Activated CD4-positive, CD25-positive, alpha-beta regulatory T cell treated with anti-CD3 and anti-CD28 coated beads, Interleukin-2, amount 50 U/mL, for 72 hours (primary cell): Measurements from ENCODE around the gene VWF.
"Not testable (repeated sequence)": the region's sequence is repeated elsewhere in the genome, so short reads cannot be mapped to it uniquely, and the experiment has no call there.

Source experiments
- DNase-seq: peaks from one replicate; pipeline ENCODE4 v3.0.0; 2021

VWF gene

DNA sequence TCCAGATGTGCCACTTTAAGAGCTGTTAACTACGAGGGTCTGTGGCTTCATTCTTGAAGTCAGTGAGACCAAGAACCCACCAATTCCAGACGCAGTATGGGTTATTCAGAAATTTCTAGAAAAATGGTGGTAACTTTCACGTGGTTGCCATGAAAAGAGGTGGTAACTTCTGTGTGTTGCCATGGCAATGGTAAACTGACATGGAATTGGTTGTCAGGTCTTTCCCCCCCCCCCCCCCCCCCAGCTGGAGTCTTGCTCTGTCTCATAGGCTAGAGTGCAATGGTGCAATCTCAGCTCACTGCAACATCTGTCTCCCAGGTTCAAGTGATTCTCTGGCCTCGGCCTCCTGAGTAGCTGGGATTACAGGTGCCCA is 18.8 kb upstream of the VWF start:
- DNase-seq, result no peak

DNA sequence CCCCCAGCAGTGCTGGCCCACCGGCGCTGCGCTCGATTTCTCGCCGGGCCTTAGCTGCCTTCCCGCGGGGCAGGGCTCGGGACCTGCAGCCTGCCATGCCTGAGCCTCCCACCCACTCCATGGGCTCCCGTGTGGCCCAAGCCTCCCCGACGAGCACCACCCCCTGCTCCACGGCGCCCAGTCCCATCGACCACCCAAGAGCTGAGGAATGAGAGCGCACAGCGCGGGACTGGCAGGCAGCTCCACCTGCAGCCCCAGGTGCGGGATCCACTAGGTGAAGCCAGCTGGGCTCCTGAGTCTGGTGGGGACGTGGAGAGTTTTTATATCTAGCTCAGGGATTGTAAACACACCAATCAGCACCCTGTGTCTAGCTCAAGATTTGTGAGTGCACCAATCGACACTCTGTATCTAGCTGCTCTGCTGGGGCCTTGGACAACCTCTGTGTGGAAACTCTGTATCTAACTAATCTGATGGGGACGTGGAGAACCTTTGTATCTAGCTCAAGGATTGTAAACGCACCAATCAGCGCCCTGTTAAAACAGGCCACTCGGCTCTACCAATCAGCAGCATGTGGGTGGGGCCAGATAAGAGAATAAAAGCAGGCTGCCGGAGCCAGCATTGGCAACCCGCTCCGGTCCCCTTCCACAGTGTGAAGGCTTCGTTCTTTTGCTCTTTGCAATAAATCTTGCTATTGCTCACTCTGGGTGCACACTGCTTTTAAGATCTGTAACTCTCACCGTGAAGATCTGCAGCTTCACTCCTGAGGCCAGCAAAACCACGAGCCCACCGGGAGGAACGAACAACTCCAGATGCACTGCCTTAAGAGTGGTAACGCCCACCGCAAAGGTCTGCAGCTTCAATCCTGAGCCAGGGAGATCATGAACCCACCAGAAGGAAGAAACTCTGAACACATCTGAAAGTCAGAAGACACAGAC is 18.2 kb upstream of the VWF start:
- not testable (repeated sequence) for DNase-seq

DNA sequence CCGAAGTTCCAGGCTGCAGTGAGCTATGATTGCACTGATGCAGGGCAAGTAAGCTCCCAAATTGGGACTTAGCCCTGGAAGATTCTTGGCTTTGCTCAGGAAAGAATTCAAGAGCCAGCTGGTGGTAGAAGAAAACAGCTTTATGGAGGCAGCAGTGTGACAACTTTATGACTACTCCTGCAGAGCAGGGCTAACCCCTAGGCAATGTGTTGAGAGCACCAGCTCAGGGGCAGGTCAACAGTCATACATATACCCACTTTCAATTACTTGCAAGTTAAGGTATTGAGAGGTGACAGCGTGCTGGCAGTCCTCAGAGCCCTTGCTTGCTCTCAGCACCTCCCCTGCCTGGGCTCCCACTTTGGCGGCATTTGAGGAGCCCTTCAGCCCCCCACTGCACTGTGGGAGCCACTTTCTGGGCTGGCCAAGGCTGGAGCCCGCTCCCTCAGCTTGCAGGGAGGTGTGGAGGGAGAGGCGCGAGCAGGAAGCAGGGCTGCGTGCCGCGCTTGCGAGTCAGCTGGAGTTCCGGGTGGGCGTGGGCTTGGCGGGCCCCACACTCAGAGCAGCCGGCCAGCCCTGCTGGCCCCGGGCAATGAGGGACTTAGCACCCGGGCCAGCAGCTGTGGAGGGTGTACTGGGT is 17.4 kb upstream of the VWF start:
- DNase-seq, result not testable (repeated sequence)

DNA sequence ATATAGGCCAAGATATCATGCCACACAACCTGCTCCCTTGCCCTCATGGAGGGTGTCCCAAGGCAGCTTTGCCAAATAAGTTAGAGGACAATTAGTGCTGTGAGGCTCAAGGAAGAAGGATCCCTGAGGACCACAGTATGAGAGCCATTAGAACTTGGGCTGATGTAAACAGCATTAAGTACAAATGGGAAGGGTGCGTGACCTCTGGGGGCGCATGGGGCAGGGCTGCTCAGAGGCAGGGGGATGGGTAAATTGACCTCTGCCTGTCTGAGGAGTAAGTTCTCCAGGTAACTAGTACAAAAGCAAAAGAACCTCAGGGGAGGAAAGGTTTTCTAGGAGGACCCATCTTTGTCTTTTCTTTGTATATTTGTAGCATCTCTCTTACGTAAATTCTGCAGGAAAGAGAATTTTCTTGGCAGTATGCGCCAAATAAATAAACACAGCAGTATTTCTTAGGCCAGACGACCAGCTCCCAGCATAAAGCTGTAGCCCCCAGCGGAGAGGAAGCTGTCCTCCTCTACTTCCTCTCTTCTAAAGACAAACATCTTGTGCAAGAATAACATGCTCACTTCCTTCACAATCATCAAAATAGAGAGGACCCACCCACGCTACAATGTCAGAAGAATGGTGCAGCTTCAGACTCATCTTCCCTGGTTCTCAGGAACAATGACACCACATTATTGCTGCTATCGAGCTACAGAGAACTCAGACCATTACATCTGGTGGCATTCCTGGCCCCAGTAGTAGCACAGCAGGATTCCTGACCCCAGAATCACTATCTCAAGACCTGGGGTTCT is 16.4 kb upstream of the VWF start:
- DNase-seq, result no peak

DNA sequence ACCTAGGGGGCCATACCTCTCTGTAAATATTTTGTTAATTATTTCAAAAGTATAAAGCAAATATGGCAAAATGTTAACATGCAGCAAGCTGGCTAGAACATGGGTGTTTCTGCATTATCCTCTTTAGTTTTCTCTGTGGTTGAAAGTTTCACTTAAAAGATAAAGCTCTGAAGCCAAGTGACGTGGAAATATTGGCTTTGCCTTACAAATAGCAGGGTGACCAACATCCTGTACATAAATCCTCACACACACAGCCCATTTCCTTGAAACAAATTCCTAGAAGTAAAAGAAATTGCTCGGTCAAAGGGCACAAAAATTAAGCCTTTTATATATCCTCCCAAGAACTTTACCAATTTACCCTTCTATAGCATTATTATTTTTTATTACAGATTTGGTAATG is 10.6 kb upstream of the VWF start:
- no peak for DNase-seq

DNA sequence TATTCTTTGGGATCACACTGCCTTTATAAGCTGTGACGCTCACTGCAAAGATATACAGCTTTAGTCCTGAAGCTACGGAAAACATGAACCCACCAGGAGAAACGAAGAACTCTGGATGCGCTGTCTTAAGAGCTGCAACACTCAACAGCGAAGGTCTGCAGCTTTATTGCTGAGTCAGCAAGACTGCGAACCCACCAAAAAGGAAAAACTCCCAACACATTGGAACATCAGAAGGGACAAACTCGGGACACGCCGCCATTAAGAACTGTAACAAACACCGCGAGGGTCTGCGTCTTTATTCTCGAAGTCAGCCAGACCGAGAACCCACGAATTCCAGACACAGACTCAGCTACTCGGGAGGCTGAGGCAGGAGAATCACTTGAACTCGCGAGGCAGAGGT is 9.2 kb upstream of the VWF start:
- DNase-seq, result no peak

DNA sequence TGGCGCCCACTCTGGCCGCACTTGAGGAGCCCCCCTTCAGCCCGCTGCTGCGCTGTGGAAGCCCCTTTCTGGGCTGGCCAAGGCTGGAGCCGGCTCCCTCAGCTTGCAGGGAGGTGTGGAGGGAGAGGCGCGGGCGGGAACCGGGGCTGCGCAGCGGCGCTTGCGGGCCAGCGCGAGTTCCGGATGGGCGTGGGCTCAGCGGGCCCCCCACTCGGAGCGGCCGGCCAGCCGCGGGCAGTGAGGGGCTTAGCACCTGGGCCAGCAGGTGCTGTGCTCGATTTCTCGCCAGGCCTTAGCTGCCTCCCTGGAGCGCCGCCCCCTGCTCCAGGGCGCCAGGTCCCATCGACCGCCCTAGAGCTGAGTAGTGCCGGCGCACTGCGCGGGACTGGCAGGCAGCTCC is 8.0 kb upstream of the VWF start:
- no peak for DNase-seq

DNA sequence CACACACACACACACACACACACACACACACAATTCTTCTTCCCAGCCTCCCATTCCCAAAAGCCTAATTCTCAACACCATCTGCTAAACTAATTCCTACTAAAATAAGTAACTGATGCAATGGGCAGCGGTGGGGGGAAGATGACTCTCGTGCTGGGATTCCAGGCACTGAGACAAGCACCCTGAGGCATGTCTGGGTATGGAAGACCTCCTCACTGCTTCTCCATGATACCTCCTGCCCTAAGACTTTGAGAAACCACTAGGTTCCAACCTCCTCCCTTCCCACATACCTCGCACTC is 789 bp upstream of the VWF start:
- no peak for DNase-seq

DNA sequence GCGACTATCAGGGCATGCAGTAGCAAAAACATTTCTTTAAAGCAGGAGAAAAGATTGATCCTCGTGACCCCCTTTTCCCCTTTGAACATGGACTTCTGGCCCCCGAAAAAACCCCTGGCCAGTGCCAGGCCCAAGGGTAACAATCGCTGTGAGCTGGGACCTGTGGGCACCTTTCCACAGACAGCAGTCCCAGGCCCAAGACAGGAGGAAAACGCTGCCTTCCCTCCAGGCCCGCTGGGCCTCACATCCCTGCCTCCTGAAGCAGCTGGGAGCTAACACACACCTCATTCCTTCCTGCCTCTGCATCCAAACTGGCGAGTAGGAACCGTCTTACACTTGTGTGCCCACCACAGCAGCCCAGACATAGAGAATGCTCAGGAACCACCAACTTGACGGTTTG is 1.2 kb downstream of the VWF start:
- no peak for DNase-seq

DNA sequence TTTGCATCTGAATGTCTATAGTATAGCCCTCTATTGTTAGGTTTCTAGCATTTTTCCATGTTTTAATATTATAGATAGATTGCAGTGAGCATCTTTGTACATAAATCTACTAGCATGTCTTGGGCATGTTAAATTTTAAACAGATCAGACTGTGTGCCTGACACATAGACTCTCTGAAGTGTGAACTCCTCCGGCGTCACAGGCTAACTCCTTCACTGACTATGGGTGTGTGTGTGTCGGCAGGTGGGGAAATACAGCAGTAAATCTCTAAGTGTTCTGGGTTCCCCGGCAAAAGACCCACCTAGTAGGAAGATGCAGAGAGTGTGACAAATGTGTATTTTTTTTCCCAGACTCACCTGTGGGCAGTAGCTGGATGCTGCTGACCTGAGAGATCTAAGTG is 2.3 kb downstream of the VWF start:
- DNase-seq, result no peak

DNA sequence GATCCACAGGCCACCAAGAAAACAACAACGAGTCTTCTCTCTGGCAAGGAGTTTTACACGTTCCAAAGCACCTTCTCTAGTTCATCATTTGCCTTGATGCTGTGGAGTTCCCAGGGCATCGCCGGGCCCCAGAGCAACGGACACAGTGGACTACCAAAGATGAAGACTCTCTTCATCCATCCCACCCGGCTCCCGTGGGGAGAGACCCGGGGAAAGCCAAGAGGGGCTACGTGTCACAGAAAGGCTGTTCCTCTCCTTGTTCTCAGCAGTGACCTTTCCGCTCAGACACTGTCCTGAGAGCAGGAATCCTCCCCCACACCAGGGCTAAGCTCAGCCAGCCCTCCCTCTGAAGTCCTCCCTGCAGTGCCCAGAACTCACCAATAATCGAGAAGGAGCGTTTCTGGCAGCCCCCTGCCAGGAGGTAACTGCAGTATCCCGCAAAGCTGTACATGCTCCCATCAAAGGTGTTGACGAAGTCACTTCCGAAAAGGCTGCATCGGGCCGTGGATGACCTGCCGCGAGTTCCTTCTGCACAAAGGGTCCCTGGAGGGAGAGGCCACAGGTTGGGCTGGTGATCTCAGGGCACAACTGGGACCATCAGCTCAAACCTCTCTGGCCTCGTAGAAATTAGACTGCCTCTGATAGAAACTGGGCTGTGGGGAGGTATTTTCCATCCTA is 3.5 kb downstream of the VWF start:
- DNase-seq, result no peak

DNA sequence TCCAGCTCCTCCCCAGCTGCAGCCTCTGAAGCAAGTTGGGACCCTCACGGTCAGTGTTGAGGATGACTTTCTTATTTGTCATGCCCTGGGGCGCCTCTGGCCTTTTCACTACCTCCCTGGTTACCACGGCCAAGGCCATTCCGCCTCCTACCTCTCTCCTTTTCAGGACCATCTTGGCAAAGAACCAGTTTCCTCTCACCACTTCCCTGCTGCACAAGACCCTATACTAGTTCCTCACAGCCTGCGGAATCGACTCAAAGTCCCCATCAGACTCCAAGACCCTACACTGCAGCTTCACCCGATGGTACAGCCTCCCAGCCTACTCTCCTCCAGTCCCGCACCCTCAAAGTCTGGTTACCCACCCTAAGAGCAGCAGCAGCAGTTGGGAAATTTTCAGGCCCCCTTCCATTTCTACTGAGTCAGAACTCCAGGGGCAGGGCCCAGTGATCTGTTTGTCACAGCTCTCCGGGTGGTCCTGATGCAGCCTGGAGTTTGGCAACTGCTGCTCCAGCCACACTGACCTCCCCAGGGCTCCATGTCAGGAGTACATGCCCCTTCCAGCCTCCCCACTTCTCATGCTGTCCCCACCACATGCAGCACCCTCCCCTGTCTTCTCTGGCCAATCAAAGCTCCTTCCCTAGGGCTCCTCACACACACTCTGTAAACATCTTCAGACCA is 5.4 kb downstream of the VWF start:
- DNase-seq, result no peak

DNA sequence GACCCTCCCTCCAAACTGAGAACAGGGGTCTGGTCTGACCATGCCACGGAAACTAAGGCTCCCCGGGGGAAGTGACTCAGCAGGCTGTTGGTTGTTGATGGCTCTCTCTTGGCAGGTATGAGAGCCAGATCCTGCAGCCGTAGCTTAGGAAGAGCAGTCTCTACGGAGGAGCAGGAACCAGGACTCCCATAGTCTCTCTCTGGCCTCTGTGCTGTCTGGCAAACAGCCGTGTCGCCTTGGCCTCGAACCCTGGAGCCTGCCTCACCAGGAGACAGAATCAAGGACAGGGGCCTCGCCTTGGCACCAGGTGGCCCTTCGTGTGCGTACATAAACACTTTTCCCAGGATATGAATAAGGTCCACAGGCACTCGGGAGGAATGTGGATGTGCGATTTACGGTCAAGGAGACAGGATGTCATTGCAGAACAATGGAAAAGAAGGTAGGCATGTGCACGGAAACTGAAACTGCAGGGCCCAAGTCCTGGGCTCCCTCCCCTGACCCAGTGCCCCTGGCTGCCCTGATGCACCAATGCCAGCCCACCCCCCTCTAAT is 7.9 kb downstream of the VWF start:
- no peak for DNase-seq

DNA sequence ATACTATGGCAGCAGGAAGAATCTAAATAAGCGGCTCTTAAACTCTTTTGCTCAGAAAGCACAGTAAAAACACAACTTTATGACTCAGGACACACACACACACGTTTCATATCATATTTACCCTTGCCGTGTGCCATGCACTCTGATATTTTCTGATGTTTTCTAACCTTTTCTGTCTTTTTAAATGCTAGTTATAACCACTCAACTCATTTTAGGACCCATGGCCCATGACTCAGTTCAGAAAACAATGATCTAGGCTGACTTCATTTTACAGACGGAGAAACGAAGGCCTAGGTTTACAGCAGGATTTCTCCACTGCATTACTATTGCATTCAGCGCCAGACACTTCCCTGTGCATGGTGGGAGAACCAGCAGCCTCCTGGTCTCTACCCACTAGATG is 9.1 kb downstream of the VWF start:
- no peak for DNase-seq

DNA sequence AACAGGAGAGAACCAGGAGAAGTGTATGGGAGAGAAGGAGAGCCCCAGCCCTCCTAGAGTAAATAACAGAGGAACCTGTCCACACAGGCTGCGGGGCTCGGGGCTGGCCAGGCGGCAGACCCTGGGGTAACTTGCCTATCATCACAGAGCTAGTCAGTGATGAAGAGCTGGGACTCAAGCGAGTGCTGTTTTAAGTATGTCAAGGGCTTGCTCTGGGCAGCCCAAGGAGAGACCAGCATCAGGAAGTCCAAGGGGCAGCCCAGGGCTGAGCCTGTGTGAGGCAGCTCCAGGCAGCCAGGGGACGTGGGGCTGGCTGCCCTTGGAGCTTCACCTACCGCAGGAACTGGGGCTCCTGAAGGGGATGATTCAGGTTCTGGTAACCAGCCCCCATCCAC is 10.0 kb downstream of the VWF start:
- no peak for DNase-seq

DNA sequence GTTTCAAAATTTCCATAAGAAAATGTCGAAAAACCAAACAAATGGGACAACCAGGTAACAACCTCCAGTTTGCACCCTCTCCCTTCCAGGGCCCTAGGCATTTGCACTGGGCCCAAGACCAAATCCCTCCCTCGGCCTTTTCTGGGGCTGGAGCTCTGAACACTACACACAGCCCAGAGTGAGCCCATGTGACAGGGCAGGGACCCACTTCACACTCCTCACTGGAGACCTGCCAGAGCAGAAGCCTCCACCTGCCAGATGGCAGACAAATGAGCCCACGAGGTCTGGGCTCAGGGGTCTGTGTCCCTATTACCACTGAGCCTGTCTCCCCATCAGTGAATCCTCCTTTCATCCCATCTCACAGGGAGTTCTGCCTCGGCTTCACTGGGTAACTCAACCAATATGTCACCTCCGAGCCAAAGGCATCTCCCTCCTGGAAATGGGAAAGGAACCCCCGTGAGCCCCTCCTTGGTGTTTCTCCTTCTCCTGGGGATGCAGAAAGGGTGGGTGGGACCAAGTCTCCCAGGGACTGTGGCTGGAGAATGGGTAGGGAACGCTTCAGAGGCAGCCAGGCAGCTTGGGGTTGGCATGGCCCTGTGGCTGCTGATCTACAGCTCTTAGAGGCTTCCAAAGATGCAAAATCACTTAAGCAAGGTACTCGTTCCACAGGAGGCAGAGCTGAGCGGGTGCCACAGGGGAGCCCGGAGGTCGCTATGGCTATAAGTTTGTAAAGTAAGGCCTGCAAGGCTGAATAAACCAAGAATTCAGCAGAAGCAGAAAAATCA is 10.6 kb downstream of the VWF start:
- no peak for DNase-seq

DNA sequence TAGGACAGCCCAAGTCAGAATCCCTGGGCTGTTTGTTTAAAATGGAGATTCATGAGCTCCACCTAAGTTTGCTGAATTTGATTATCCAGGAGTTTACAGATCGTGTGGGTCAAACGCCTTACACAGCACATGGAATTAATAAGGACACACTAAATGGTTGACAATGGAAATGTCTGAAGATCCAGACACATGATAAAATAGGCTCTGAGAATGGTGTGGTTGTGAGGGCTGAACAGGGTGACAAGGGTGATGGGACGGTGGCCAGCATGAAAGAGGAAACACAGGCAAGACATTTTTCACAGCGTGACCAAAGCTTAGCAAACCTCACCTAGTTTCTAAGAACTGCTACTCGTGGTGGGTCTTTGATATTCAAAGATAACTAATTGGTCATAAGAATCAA is 12.5 kb downstream of the VWF start:
- DNase-seq, result no peak

DNA sequence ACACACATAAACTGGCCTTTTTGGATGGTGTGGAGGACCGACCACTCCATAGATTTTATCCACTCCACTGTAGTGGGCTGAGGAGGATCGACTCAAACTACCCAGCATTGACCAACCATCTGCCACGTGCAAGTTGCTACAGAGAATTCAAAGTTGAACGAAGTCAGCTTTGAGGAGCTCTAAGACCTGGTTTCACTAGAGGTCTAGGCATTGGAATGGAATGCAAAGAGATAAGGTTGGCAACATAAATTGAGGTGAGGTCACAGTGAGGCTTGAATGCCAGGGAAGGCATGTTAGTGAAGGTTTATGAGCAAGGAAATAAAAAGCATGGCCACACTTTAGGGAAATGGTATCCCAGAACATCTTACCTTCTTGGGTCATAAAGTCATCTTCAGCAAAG is 14.5 kb downstream of the VWF start:
- DNase-seq, result no peak

DNA sequence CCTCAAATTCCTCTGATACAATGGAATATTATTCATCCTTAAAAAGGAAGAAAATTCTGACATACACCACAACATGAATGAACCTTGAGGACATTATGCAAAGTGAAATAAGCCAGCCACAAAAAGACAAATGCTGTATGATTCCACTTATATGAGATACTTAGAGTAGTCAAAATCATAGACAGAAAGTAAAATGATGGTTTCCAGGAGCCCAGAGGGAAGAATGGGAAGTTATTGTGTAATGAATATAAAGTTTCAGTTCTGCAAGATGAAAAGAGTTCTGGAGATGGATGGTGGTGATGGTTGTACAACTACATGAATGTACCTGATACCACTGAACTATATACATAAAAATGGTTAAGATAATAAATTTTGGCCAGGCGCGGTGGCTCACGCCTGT is 18.3 kb downstream of the VWF start:
- no peak for DNase-seq

DNA sequence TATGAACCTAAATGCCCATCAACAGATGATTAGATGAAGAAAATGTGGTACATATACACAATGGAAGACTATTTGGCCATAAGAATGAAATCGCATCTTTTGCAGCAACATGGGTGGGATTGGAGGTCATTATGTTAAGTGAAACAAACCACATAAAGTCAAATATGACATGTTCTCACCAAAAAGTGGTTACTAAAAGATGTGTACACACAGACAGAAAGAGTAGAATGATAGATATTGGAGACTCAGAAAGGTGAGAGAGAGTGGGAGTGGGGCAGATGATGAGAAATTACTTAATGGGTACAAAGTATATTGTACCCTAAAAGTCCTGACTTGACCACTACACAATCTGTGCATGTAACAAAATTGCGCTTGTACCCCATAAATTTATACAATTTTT is 19.6 kb downstream of the VWF start:
- DNase-seq, result no peak

DNA sequence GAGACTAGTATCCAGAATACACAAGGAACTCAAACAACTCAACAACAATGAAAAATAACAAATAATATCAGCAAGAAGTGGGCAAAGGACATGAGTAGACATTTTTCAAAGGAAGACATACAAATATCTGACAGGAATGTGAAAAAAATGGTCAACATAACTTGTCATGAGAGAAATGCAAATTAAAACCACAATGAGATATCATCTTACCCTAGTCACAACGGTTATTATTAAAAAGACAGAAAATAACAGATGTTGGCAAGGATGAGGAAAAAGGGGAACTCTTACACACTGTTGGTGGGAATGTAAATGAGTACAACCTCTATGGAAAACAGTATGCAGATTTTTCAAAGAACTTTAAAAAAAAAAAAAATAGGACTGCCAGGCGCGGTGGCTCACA is 20.4 kb downstream of the VWF start:
- no peak for DNase-seq

DNA sequence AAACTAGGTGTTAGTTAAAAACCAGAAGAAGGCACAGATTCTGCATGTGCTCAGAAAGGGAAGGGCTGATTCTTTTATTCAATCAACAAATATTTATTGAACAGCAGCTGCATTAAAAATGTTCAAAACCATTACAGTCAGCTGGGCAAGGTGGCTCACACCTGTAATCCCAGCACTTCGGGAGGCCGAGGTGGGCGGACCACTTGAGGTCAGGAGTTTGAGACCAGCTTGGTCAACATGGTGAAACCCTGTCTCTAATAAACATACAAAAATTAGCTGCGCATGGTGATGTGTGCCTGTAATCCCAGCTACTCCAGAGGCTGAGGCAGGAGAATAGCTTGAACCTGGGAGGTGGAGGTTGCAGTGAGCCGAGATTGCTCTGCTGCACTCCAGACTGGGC is 22.4 kb downstream of the VWF start:
- not testable (repeated sequence) for DNase-seq
